Heart left ventricle (tissue), 16 donors: Measurements from ENCODE around the gene SSBP4. TPM values are rescaled to one million over a fixed set of nuclear protein-coding genes. Genes with fewer than 3 reads are reported as not detected.

Source experiments
- ATAC-seq, 4 donors: fragments of 200-7000 bp; cut with Tn5 transposase; one replicate each; pipeline ENCODE4 v1.9.1; 2020 to 2022; ENCODE audit warnings: moderate library complexity in 4 of 4, mild to moderate bottlenecking in 3 of 4, moderate number of reproducible peaks in 1 of 4
- DNase-seq, 5 donors: peaks; one replicate each; pipeline ENCODE4 v3.0.0-alpha.2; 2020
- H3K27ac ChIP-seq, 12 donors: fragments of 200-600 bp; sonication (generic) in 4 of 12; one replicate each; pipeline versions ENCODE4 v1.5.0 to v1.8.0; 2016 to 2022; ENCODE audit warnings: mild to moderate bottlenecking in 2 of 12
- H3K27me3 ChIP-seq, 9 donors: fragments of 200-600 bp; sonication (generic) in 2 of 9; one replicate each; pipeline versions ENCODE4 v1.5.1 to v1.8.0; 2016 to 2022; ENCODE audit warnings: mild to moderate bottlenecking in 3 of 9
- H3K36me3 ChIP-seq, 9 donors: fragments of 200-600 bp; sonication (generic) in 2 of 9; one replicate each; pipeline versions ENCODE4 v1.5.0 to v1.8.0; 2018 to 2022; ENCODE audit warnings: mild to moderate bottlenecking in 2 of 9
- H3K4me1 ChIP-seq, 12 donors: fragments of 200-600 bp; sonication (generic) in 4 of 12; one replicate each; pipeline versions ENCODE4 v1.5.0 to v1.8.0; 2016 to 2022; ENCODE audit warnings: mild to moderate bottlenecking in 3 of 12
- H3K4me3 ChIP-seq, 12 donors: fragments of 200-600 bp; sonication (generic) in 4 of 12; one replicate each; pipeline versions ENCODE4 v1.5.0 to v1.8.0; 2017 to 2022; ENCODE audit warnings: mild to moderate bottlenecking in 9 of 12, moderate library complexity in 4 of 12
- H3K9me3 ChIP-seq, 12 donors: fragments of 200-600 bp; sonication (generic) in 4 of 12; one replicate each; pipeline versions ENCODE4 v1.5.0 to v1.8.0; 2016 to 2022; ENCODE audit warnings: mild to moderate bottlenecking in 1 of 12
- POLR2A ChIP-seq, 2 donors: fragments of 450-650 bp; IDR thresholded peaks; one replicate each; pipeline ENCODE4 v1.6.1; 2017; ENCODE audit warnings: antibody characterized with exemption in 2 of 2, mild to moderate bottlenecking in 2 of 2, moderate library complexity in 2 of 2
- WGBS, 4 donors: extraction: QIAGEN DNeasy Blood & Tissue Kit in 2 of 4; methylation state at CpG; one replicate each; pipeline versions ENCODE4 v1.1.5 to v1.1.7; 2013 to 2018; 5-methylcytosine and 5-hydroxymethylcytosine counted together
- intact Hi-C, 10 donors: fragments of 100-400 bp; cut with DNase I; formaldehyde crosslinking; loops; one replicate each; pipeline versions ENCODE4 v1.11.1 to v1.14.2; 2022
- polyA plus RNA-seq, 2 donors: library from polyadenylated mRNA; stranded (reverse); fragments of 200-250 nt; gene quantifications; one replicate each; pipeline ENCODE4 v1.2.3, GENCODE V29; 2013
- total RNA-seq, 9 donors: library from RNA; depleted of rRNA in 2 of 9; stranded (reverse); fragments of >200 nt in 2 of 9; fragmentation: NEBNext Ultra II Directional in 3 of 9; extraction: Animal tissue kit (Norgen Biotek cat#: 25700) in 3 of 9; gene quantifications; one replicate each; pipeline versions ENCODE4 v1.1.0 to v1.2.4, GENCODE V29; 2016 to 2023
- TF ChIP-seq, protein P1 (sequence below), 12 donors: fragments of 200-600 bp; sonication (generic) in 4 of 12; IDR thresholded peaks; one replicate each; pipeline versions ENCODE4 v1.5.0 to v1.8.0; 2018 to 2022; ENCODE audit warnings: antibody characterized with exemption in 12 of 12, mild to moderate bottlenecking in 5 of 12
- donor health status: ischemic (EF 13 %, LVEDD 7.1; RV severe dilation, severe dysfunction).
- donor health status: healthy with polysubstance abuse.
- donor health status: DM: no; HTN: yes; CAD: no.
- donor health status: DM: no; HTN: no; CAD: no.
- donor health status: ischemic (EF 25% LVEDD 6.9; RV normal size, moderate dysfunction).
- donor health status: ischemic (EF 25% LVEDD 5.7; RV mildly dilated, moderate dysfunction).
- donor health status: healthy.
- donor health status: DM: yes; HTN: yes; CAD: no.
- donor health status: ischemic (EF 35%, LVEDD 5.7; RV mildly dilated, moderate dysfunction).
- donor health status: nonischemic (EF 11% LVEDD 7.7; RV severe dilation, severe dysfunction).
- donor health status: DM: yes; HTN: yes; CAD: no.
- donor health status: PGD.
- donor health status: ischemic (EF 29% LVEDD 5.4; RV normal size, mild dysfunction).
- donor health status: nonischemic (EF 23%, LVEDD 6.1; RV moderate dilation, normal function).

The SSBP4 gene
- total and polyA plus RNA-seq, 11 donors: 23.5 to 89.8 (median 29.4) TPM

DNA sequence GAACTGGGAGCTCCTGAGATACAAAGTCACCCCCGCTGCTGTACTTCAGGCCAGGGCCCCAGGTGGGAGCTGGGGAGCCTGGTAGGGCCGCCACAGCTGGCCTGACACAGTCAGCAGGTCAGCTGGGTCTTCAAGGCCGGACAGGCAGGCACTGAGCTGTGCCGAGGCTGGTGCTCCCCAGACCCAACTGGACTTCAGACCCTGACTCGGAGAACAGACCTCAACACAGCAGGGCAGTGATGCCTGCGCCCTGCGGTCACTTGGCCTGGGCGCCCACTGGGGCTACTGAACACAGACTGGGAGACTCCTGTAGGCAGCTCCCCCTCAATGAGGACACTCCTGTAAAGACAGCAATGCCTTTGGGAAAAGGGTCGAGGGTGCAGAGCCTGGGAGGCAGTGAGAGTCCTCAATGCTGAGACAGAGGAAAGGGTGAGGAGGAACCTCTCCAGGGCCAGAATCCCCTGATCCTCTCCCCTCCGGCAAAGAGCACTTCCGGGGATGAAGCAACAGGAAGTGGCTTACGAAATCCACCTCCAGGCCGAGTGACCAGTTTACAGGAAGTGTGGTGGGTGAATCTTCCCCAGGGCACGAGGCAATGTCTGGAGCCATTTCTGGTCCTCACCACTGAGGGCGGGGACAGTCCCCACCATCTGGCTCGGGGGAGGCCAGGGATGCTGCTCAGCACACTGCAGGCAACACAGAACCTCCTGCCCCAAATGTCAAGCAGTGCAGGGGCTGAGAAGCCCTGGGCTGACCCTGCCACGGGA, 59.5 kb downstream of the SSBP4 start:
- Histone ChIP-seq H3K27me3 (no peaks in the 10 kb centered on the region), H3K4me1 (peaks cover 12 to 93% (median 54%) of the 10 kb centered on the region in 12 donors), H3K27ac (peak overlapping the region; percentile 35 to 98 (median 78)), H3K4me3 (peak overlapping the region in 1 of 12 donors; percentile 21), H3K9me3 (no peaks in the 10 kb centered on the region), H3K36me3 (no peaks in the 10 kb centered on the region)
- intact Hi-C loops: loop anchor here in 1 of 10 donors (10.0 kb wide), 1 partner anchor 366 kb away; no protein-coding TSS in a partner anchor
- ATAC-seq: peak; percentile 57 to 85 (median 79)
- TF ChIP-seq, protein P1, sequence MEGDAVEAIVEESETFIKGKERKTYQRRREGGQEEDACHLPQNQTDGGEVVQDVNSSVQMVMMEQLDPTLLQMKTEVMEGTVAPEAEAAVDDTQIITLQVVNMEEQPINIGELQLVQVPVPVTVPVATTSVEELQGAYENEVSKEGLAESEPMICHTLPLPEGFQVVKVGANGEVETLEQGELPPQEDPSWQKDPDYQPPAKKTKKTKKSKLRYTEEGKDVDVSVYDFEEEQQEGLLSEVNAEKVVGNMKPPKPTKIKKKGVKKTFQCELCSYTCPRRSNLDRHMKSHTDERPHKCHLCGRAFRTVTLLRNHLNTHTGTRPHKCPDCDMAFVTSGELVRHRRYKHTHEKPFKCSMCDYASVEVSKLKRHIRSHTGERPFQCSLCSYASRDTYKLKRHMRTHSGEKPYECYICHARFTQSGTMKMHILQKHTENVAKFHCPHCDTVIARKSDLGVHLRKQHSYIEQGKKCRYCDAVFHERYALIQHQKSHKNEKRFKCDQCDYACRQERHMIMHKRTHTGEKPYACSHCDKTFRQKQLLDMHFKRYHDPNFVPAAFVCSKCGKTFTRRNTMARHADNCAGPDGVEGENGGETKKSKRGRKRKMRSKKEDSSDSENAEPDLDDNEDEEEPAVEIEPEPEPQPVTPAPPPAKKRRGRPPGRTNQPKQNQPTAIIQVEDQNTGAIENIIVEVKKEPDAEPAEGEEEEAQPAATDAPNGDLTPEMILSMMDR (IDR thresholded peaks at IDR 0.05): no peak
- TF ChIP-seq POLR2A (IDR thresholded peaks at IDR 0.05): no peak
- 56 to 70% (median 63%) methylated on average over 13 to 17 of the region's 17 CpGs for WGBS, 4 donors
- DNase-seq: peak; percentile 81 to 89 (median 87)

- Histone ChIP-seq H3K27ac (peak overlapping the region; percentile 45 to 98 (median 78)), H3K4me3 (no peak overlapping the region), H3K4me1 (peaks cover 12 to 93% (median 42%) of the 10 kb centered on the region in 12 donors), H3K9me3 (no peaks in the 10 kb centered on the region), H3K36me3 (no peaks in the 10 kb centered on the region), H3K27me3 (no peaks in the 10 kb centered on the region)
- no peak for TF ChIP-seq POLR2A (IDR thresholded peaks at IDR 0.05)
- TF ChIP-seq, protein P1 (IDR thresholded peaks at IDR 0.05): no peak
- ATAC-seq (peak; percentile 48 to 80 (median 70)), DNase-seq (peak in 4 of 5 donors; percentile 61 to 85 (median 80))
- intact Hi-C loops: loop anchor here in 2 of 10 donors (5.0 to 10.0 kb wide), 2 partner anchors 37 to 75 kb away; partner anchors contain the start of gene KXD1 (in 1 of the 2)
- WGBS, 4 donors: 23 to 36% (median 25%) methylated on average over 13 of the region's 13 CpGs
Observed at GRCh38 chr19:18480006-18480691, 61.0 kb downstream of the SSBP4 start.

- intact Hi-C loops: loop anchor here in 2 of 10 donors (5.0 to 10.0 kb wide), 2 partner anchors 36 to 73 kb away; partner anchors contain the start of gene KXD1 (in 1 of the 2)
- Histone ChIP-seq H3K27ac (peak overlapping the region in 2 of 12 donors; percentile 82 to 98), H3K36me3 (no peaks in the 10 kb centered on the region), H3K4me3 (no peak overlapping the region), H3K27me3 (no peaks in the 10 kb centered on the region), H3K4me1 (peaks cover 21 to 93% (median 52%) of the 10 kb centered on the region in 12 donors), H3K9me3 (no peaks in the 10 kb centered on the region)
- WGBS, 4 donors: 96 to 97% (median 96%) methylated on average over 12 of the region's 12 CpGs
- DNase-seq: no peak
- TF ChIP-seq, protein P1 (IDR thresholded peaks at IDR 0.05): no peak
- TF ChIP-seq POLR2A (IDR thresholded peaks at IDR 0.05): no peak
- no peak for ATAC-seq
Observed at GRCh38 chr19:18481505-18482222, 62.5 kb downstream of the SSBP4 start.
